ENCODE data around the gene MBD4.
"Not testable (repeated sequence)": the region's sequence is repeated elsewhere in the genome, so short reads cannot be mapped to it uniquely, and the experiment has no call there.

Gene MBD4

DNA sequence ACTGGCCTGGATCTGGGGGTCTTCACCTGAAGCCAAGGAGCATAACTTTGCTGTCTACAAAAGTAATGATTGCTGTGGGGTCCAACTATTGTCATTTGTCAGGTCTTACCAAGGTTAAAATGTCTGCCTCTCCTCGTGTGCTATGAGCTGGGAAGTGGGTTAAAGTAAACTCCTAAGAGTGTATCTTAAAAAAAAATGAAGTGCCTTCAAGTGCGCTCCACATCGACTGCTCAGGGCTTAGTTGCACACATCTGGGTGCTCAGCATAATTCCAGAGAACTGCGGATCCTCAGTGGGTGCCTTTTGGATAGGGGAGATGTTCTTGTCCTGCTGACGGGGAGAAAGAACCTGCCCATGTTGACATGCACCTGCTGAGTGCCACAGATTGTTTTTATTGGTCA lies 52.3 kb downstream of the MBD4 start:
- TF ChIP-seq, protein P1, sequence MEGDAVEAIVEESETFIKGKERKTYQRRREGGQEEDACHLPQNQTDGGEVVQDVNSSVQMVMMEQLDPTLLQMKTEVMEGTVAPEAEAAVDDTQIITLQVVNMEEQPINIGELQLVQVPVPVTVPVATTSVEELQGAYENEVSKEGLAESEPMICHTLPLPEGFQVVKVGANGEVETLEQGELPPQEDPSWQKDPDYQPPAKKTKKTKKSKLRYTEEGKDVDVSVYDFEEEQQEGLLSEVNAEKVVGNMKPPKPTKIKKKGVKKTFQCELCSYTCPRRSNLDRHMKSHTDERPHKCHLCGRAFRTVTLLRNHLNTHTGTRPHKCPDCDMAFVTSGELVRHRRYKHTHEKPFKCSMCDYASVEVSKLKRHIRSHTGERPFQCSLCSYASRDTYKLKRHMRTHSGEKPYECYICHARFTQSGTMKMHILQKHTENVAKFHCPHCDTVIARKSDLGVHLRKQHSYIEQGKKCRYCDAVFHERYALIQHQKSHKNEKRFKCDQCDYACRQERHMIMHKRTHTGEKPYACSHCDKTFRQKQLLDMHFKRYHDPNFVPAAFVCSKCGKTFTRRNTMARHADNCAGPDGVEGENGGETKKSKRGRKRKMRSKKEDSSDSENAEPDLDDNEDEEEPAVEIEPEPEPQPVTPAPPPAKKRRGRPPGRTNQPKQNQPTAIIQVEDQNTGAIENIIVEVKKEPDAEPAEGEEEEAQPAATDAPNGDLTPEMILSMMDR (IDR thresholded peaks at IDR 0.05; ENCODE audit: low read depth, low read length, missing control alignments) = no peak
- DNase-seq (ENCODE audit: low read depth) = no peak
- in situ Hi-C loops (cut with HindIII; ENCODE audit: low sequenced_read_pairs) = no loop called here
- H3K4me3 ChIP-seq (ENCODE audit: low read depth, low read length) = no peak overlapping the region

DNA sequence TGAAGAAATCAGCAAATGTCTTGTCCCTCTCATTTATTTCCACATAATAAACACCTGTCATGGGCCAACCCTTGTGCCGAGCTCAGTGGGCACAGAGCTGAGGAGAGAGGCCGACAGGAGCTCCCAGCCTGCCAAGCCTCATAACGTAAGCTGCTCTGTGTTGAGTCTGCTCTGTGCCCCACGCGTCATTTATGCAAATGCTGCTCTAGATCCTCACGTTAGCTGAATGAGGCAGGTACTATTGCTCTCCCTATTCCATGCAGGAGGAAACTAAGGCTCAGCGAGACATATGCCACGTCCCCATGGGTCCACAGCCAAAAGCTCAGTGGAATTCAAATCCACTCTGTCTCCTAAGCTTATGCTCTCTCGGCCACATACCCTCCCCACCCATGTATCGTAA lies 52.8 kb downstream of the MBD4 start:
- TF ChIP-seq, protein P1 (IDR thresholded peaks at IDR 0.05; ENCODE audit: low read depth, low read length, missing control alignments) = no peak

DNA sequence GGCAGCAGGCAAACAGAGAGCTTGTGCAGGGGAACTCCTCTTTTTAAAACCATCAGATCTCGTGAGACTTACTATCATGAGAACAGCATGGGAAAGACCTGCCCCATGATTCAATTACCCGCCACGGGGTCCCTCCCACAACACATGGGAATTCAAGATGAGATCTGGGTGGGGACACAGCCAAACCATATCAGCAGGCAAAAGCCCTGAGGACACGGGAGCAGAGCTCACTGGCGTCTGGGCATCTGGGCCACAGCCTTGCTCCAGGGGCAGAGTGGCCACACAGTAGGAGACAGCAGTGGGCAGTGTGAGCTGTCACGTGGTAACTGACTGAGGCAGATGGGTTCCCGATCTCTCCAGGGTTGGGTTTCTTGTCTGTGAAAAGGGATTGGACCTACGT lies 54.2 kb downstream of the MBD4 start:
- in situ Hi-C loops (cut with HindIII; ENCODE audit: low sequenced_read_pairs) = not testable (repeated sequence)

More for the DNA sequence above, 52.8 kb downstream of the MBD4 start:
- in situ Hi-C loops (cut with HindIII; ENCODE audit: low sequenced_read_pairs) = no loop called here
- no peak for DNase-seq (ENCODE audit: low read depth)
- H3K4me3 ChIP-seq (ENCODE audit: low read depth, low read length) = no peak overlapping the region

DNA sequence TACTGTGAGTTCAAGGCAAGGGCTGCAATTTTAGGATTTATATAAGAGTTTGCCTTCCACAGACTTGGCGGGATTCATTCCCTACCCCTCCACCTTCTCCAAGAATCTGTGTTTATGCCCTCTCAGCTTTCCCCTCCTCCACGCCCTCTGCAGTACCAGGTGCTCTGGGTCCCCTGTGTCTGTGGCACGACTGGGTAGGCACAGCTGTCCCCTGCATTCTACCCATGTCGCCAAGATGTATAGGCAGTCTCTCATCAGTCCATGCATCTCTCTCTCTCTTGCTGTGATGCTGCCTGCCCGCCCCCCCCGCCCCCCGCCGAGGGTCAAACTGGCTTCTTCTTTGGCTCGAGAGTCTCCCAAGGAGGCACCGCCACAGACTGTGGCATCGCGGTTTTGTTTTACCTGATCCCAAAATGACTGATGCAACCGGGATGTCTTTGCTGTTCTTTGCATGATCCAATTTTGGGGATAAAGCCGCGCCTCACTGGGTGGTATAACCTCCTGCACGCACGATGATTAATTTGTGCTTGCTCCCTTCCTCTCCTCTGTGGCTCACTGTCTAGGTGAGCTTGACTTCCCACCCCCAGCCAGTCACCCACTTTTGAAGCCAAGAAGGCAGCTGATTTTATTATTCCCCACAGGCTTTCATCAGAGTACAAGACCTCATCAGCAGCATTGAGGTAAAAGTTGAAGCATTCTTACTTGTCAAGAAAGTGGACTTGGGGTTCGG lies 55.0 kb downstream of the MBD4 start:
- no peak overlapping the region for H3K4me3 ChIP-seq (ENCODE audit: low read depth, low read length)
- in situ Hi-C loops (cut with HindIII; ENCODE audit: low sequenced_read_pairs) = no loop called here
- DNase-seq (ENCODE audit: low read depth) = no peak
- TF ChIP-seq, protein P1 (IDR thresholded peaks at IDR 0.05; ENCODE audit: low read depth, low read length, missing control alignments) = no peak

More for the DNA sequence above, 54.2 kb downstream of the MBD4 start:
- not testable (repeated sequence) for DNase-seq (ENCODE audit: low read depth); H3K4me3 ChIP-seq (ENCODE audit: low read depth, low read length)

DNA sequence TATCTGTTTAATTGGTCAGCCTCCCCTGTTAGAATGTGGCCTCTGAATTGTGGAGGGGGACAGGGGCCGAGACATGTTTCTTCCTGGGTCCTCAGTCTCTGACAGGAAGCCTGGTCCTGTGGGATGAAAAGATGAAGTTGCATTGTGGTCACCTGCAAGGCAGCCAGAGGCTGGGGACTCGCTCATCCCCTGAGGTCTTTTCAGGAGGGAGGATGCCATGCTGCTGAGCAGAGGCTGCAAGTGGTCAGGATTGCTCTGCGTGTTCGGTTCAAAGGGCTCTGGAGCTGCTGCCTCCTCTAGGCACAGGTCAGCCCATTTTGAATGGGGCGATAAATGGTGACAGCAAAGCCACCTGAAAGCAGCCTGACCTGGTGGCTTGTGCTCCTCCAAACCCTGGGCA lies 55.6 kb downstream of the MBD4 start:
- DNase-seq (ENCODE audit: low read depth); H3K4me3 ChIP-seq (ENCODE audit: low read depth, low read length); in situ Hi-C loops (cut with HindIII; ENCODE audit: low sequenced_read_pairs): not testable (repeated sequence)

DNA sequence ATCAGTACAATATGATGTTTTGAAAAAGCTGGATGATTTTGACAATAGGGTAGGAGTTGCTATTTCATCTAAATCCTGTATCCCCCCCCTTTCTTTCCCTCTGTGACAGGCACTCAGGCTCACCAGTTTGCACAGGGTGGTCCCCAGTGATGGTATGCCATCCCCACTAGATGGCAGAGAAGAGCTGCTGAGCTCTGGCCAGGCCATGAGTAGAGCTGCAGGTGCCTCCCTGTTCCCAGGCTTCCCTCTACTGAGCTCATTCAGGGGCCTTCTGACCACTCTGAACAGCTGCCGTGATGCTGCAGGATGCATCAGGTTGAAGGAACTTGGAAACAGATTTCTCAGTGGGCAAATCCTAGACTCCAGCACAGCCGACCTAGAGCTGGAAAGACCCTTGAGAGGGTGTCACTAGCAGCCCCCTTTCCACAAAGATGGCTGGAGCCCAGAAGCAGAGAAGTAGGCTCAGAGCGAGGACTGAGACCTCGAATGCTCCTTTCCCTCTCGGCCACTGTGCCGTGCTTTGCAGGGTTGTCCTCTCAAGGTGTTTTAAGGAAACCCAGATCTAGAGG lies 56.4 kb downstream of the MBD4 start:
- in situ Hi-C loops (cut with HindIII; ENCODE audit: low sequenced_read_pairs) = no loop called here
- TF ChIP-seq, protein P1 (IDR thresholded peaks at IDR 0.05; ENCODE audit: low read depth, low read length, missing control alignments) = peak; percentile 91
- DNase-seq (ENCODE audit: low read depth) = peak; percentile 46
- H3K4me3 ChIP-seq (ENCODE audit: low read depth, low read length) = no peak overlapping the region

DNA sequence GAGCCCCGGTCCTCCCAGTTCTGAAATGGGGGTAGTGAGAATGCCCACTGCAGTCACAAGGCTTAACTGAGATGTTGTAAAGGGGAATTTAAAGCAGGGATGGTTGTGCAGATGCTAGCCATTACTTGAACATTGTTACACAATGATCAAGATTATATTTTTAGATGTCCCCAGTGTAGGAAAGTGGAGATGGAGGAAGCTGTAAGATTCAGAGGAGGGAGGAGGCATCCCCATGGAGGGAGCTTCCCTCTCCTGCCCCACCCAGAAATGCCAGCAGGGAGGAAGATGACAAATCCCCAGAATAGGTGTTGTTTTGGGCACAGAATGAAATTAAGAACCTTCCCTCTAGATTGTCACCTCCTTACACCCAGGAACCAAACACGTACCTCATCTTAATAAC lies 57.4 kb downstream of the MBD4 start:
- TF ChIP-seq, protein P1 (IDR thresholded peaks at IDR 0.05; ENCODE audit: low read depth, low read length, missing control alignments) = no peak
- no peak overlapping the region for H3K4me3 ChIP-seq (ENCODE audit: low read depth, low read length)
- in situ Hi-C loops (cut with HindIII; ENCODE audit: low sequenced_read_pairs) = no loop called here
- DNase-seq (ENCODE audit: low read depth) = no peak
